NCI-H2227 treated with DMSO at 0.1 percent for 48 hours (cell line): ENCODE measurements around the gene YWHAH.

ENCODE experiments used
- DNase-seq: peaks from one replicate; lab custom pipeline; 2025; lab: John Stamatoyannopoulos, UW

The YWHAH gene

GRCh38 chr22:31983911-31984656, 39.7 kb downstream of the YWHAH start:
- no peak for DNase-seq

- no peak for DNase-seq
Measured at GRCh38 chr22:31987218-31987617, 42.9 kb downstream of the YWHAH start.

- no peak for DNase-seq
Measured at GRCh38 chr22:31991102-31991839, 46.9 kb downstream of the YWHAH start.

GRCh38 chr22:31995046-31995445, 50.7 kb downstream of the YWHAH start:
- no peak for DNase-seq

GRCh38 chr22:31995807-31996206, 51.5 kb downstream of the YWHAH start:
- DNase-seq: no peak

- DNase-seq: no peak
Measured at GRCh38 chr22:31998784-31999385, 54.5 kb downstream of the YWHAH start.

GRCh38 chr22:32000181-32000580, 55.8 kb downstream of the YWHAH start:
- DNase-seq: no peak

- DNase-seq: no peak
Measured at GRCh38 chr22:32005453-32005852, 61.1 kb downstream of the YWHAH start.
